Trophoblast cell (in vitro differentiated cells and primary cell): ENCODE measurements around the gene ZDHHC14.
"Not testable (repeated sequence)": the region's sequence is repeated elsewhere in the genome, so short reads cannot be mapped to it uniquely, and the experiment has no call there.

ENCODE experiments used
- DNase-seq, 2 donors: peaks; one replicate each; pipeline ENCODE4 v3.0.0-alpha.2; 2016
- H2AFZ ChIP-seq: 2 replicates; pipeline ENCODE4 v1.6.1; 2013; ENCODE audit warnings: low read length, moderate library complexity, mild to moderate bottlenecking; ENCODE audit not compliant: insufficient read depth, poor library complexity
- H2AK5ac ChIP-seq: 2 replicates; pipeline ENCODE4 v1.6.1; 2013; ENCODE audit warnings: mild to moderate bottlenecking, low read length
- H2BK120ac ChIP-seq: 2 replicates; pipeline ENCODE4 v1.6.1; 2013; ENCODE audit warnings: low read length, mild to moderate bottlenecking, moderate library complexity; ENCODE audit not compliant: insufficient read depth, poor library complexity
- H2BK12ac ChIP-seq: 2 replicates; pipeline ENCODE4 v1.6.1; 2013; ENCODE audit warnings: mild to moderate bottlenecking, low read length, moderate library complexity
- H2BK5ac ChIP-seq: 2 replicates; pipeline ENCODE4 v1.6.1; 2013; ENCODE audit warnings: low read length, low read depth, moderate library complexity, mild to moderate bottlenecking; ENCODE audit not compliant: poor library complexity
- H3K14ac ChIP-seq: 2 replicates; pipeline ENCODE4 v1.6.1; 2013; ENCODE audit warnings: mild to moderate bottlenecking, low read length
- H3K18ac ChIP-seq: 2 replicates; pipeline ENCODE4 v1.6.1; 2013; ENCODE audit warnings: mild to moderate bottlenecking, low read length
- H3K23ac ChIP-seq: 2 replicates; pipeline ENCODE4 v1.6.1; 2013; ENCODE audit warnings: low read length
- H3K27ac ChIP-seq: 2 replicates; pipeline ENCODE4 v1.5.1; 2013; ENCODE audit warnings: low read depth, mild to moderate bottlenecking, inconsistent platforms, low read length, moderate library complexity
- H3K27me3 ChIP-seq: 2 replicates; pipeline ENCODE4 v1.6.1; 2013; ENCODE audit warnings: inconsistent platforms, mild to moderate bottlenecking, low read length, moderate library complexity; ENCODE audit not compliant: insufficient read depth
- H3K36me3 ChIP-seq, 2 experiments: 1 replicate in 1 of 2; 2 replicates in 1 of 2; pipeline ENCODE4 v1.6.1; 2013; ENCODE audit warnings: low read length in 2 of 2, mild to moderate bottlenecking in 2 of 2, moderate library complexity in 1 of 2; ENCODE audit not compliant: insufficient read depth in 2 of 2, control insufficient read depth in 1 of 2
- H3K4ac ChIP-seq: 2 replicates; pipeline ENCODE4 v1.6.1; 2013; ENCODE audit warnings: low read depth, mild to moderate bottlenecking, low read length, moderate library complexity
- H3K4me1 ChIP-seq, 2 experiments: 1 replicate in 1 of 2; 2 replicates in 1 of 2; pipeline ENCODE4 v1.6.1; 2013; ENCODE audit warnings: low read length in 2 of 2, mild to moderate bottlenecking in 2 of 2, moderate library complexity in 1 of 2; ENCODE audit not compliant: insufficient read depth in 2 of 2, control insufficient read depth in 1 of 2
- H3K4me2 ChIP-seq: 2 replicates; pipeline ENCODE4 v1.6.1; 2013; ENCODE audit warnings: inconsistent platforms, mild to moderate bottlenecking, low read length, moderate library complexity
- H3K4me3 ChIP-seq: 2 replicates; pipeline ENCODE4 v1.5.1; 2013; ENCODE audit warnings: mild to moderate bottlenecking, low read depth, low read length, inconsistent platforms
- H3K79me1 ChIP-seq: one replicate; pipeline ENCODE4 v1.6.1; 2013; ENCODE audit warnings: low read length
- H3K79me2 ChIP-seq: 2 replicates; pipeline ENCODE4 v1.6.1; 2013; ENCODE audit warnings: low read length, mild to moderate bottlenecking; ENCODE audit not compliant: control insufficient read depth, insufficient read depth, poor library complexity
- H3K9ac ChIP-seq: 2 replicates; pipeline ENCODE4 v1.6.1; 2013; ENCODE audit warnings: mild to moderate bottlenecking, low read length
- H3K9me3 ChIP-seq: 2 replicates; pipeline ENCODE4 v1.6.1; 2013; ENCODE audit warnings: low read depth, mild to moderate bottlenecking, control low read depth, inconsistent platforms, low read length; ENCODE audit not compliant: insufficient read depth
- H4K12ac ChIP-seq: 2 replicates; pipeline ENCODE4 v1.6.1; 2013; ENCODE audit warnings: low read depth, mild to moderate bottlenecking, low read length, moderate library complexity
- H4K8ac ChIP-seq: 2 replicates; pipeline ENCODE4 v1.6.1; 2013; ENCODE audit warnings: low read depth, mild to moderate bottlenecking, low read length, moderate library complexity
- H4K91ac ChIP-seq: one replicate; pipeline ENCODE4 v1.6.1; 2013; ENCODE audit warnings: low read depth, mild to moderate bottlenecking, low read length, moderate library complexity
- WGBS: extraction: QIAGEN DNeasy Blood & Tissue Kit; methylation state at CpG from one replicate; pipeline ENCODE4 v1.1.7; 2013; ENCODE audit warnings: missing lambda C conversion rate; ENCODE audit not compliant: insufficient read length, insufficient coverage; ENCODE audit errors: extremely low coverage; 5-methylcytosine and 5-hydroxymethylcytosine counted together

The ZDHHC14 gene

GRCh38 chr6:157586476-157587126 lies 205.6 kb downstream of the ZDHHC14 start:
- Histone ChIP-seq H2AK5ac (no peak overlapping the region), H4K8ac (no peak overlapping the region), H3K18ac (no peak overlapping the region), H3K9me3 (peaks cover 6% of the 10 kb centered on the region), H3K79me2 (no peaks in the 10 kb centered on the region), H3K4ac (no peak overlapping the region), H3K36me3 (no peaks in the 10 kb centered on the region), H2BK120ac (no peak overlapping the region), H2AFZ (no peak overlapping the region), H4K91ac (no peak overlapping the region), H3K27me3 (no peaks in the 10 kb centered on the region), H3K23ac (no peak overlapping the region), H2BK5ac (no peak overlapping the region), H4K12ac (no peak overlapping the region), H3K79me1 (no peaks in the 10 kb centered on the region), H3K4me3 (no peak overlapping the region), H3K4me1 (no peaks in the 10 kb centered on the region), H2BK12ac (no peak overlapping the region), H3K4me2 (no peak overlapping the region), H3K27ac (no peak overlapping the region), H3K14ac (no peak overlapping the region), H3K9ac (no peak overlapping the region)
- WGBS, result no CpG with 5 or more reads among the region's 8 CpGs
- DNase-seq, result no peak

GRCh38 chr6:157587127-157587926 lies 206.3 kb downstream of the ZDHHC14 start:
- Histone ChIP-seq H3K36me3 (no peaks in the 10 kb centered on the region), H4K12ac (no peak overlapping the region), H2AFZ (no peak overlapping the region), H3K18ac (no peak overlapping the region), H3K9ac (no peak overlapping the region), H3K14ac (no peak overlapping the region), H3K9me3 (peaks cover 6% of the 10 kb centered on the region), H3K23ac (no peak overlapping the region), H2AK5ac (no peak overlapping the region), H3K27ac (no peak overlapping the region), H4K91ac (no peak overlapping the region), H2BK12ac (no peak overlapping the region), H2BK120ac (no peak overlapping the region), H3K4me3 (no peak overlapping the region), H3K4ac (no peak overlapping the region), H3K27me3 (no peaks in the 10 kb centered on the region), H3K4me1 (no peaks in the 10 kb centered on the region), H4K8ac (no peak overlapping the region), H3K79me2 (no peaks in the 10 kb centered on the region), H3K4me2 (no peak overlapping the region), H3K79me1 (no peaks in the 10 kb centered on the region), H2BK5ac (no peak overlapping the region)
- WGBS, result no CpG with 5 or more reads among the region's 4 CpGs
- DNase-seq, result no peak

- not testable (repeated sequence) for H4K91ac ChIP-seq, H2BK12ac ChIP-seq, H2BK120ac ChIP-seq, H3K27ac ChIP-seq, H2AK5ac ChIP-seq, H3K27me3 ChIP-seq, H3K9me3 ChIP-seq, H3K79me1 ChIP-seq, H3K9ac ChIP-seq, H3K14ac ChIP-seq, H3K79me2 ChIP-seq, DNase-seq, H3K4me3 ChIP-seq, H4K8ac ChIP-seq, H3K4ac ChIP-seq, H2AFZ ChIP-seq, H4K12ac ChIP-seq, H3K36me3 ChIP-seq, H3K4me1 ChIP-seq, H3K18ac ChIP-seq, H2BK5ac ChIP-seq, H3K23ac ChIP-seq, H3K4me2 ChIP-seq
- WGBS, result no CpG with 5 or more reads among the region's 4 CpGs
Observed at GRCh38 chr6:157590654-157591053, 209.7 kb downstream of the ZDHHC14 start.

- no peak overlapping the region for H3K18ac ChIP-seq
- H2BK5ac ChIP-seq, result no peak overlapping the region
- peaks cover 6% of the 10 kb centered on the region for H3K9me3 ChIP-seq
- no peak overlapping the region for H3K4ac ChIP-seq
- H2BK120ac ChIP-seq, result no peak overlapping the region
- no peak overlapping the region for H3K14ac ChIP-seq
- no peak overlapping the region for H2BK12ac ChIP-seq
- no peak overlapping the region for H3K4me2 ChIP-seq
- no peak for DNase-seq
- no peak overlapping the region for H3K27ac ChIP-seq
- no peaks in the 10 kb centered on the region for H3K36me3 ChIP-seq
- no peak overlapping the region for H3K23ac ChIP-seq
- H3K4me1 ChIP-seq, result peaks cover 1% of the 10 kb centered on the region in 2 experiments
- H3K79me1 ChIP-seq, result no peaks in the 10 kb centered on the region
- no peak overlapping the region for H2AFZ ChIP-seq
- no peak overlapping the region for H3K4me3 ChIP-seq
- no peak overlapping the region for H3K9ac ChIP-seq
- no peak overlapping the region for H2AK5ac ChIP-seq
- no peak overlapping the region for H4K12ac ChIP-seq
- H3K27me3 ChIP-seq, result no peaks in the 10 kb centered on the region
- H4K8ac ChIP-seq, result no peak overlapping the region
- H3K79me2 ChIP-seq, result no peaks in the 10 kb centered on the region
- no CpG with 5 or more reads among the region's 16 CpGs for WGBS
- H4K91ac ChIP-seq, result no peak overlapping the region
Observed at GRCh38 chr6:157592541-157592940, 211.6 kb downstream of the ZDHHC14 start.
